Measurements from ENCODE around the gene NFYC. TPM values are rescaled to one million over a fixed set of nuclear protein-coding genes. Genes with fewer than 3 reads are reported as not detected.

NFYC gene
- total RNA-seq, 1 donor from 2014 or later = 67.2 TPM

- H3K4me3 Mint-ChIP-seq = no peak overlapping the region
- DNase-seq (ENCODE audit: low read depth, low spot score) = no peak
- no peaks in the 10 kb centered on the region for H3K9me3 Mint-ChIP-seq
- H3K27me3 Mint-ChIP-seq (ENCODE audit: low read depth) = no peaks in the 10 kb centered on the region
- TF ChIP-seq, protein P1, sequence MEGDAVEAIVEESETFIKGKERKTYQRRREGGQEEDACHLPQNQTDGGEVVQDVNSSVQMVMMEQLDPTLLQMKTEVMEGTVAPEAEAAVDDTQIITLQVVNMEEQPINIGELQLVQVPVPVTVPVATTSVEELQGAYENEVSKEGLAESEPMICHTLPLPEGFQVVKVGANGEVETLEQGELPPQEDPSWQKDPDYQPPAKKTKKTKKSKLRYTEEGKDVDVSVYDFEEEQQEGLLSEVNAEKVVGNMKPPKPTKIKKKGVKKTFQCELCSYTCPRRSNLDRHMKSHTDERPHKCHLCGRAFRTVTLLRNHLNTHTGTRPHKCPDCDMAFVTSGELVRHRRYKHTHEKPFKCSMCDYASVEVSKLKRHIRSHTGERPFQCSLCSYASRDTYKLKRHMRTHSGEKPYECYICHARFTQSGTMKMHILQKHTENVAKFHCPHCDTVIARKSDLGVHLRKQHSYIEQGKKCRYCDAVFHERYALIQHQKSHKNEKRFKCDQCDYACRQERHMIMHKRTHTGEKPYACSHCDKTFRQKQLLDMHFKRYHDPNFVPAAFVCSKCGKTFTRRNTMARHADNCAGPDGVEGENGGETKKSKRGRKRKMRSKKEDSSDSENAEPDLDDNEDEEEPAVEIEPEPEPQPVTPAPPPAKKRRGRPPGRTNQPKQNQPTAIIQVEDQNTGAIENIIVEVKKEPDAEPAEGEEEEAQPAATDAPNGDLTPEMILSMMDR (conservative IDR thresholded peaks at IDR 0.05) = no peak
- peaks cover 38% of the 10 kb centered on the region for H3K4me1 Mint-ChIP-seq
- H3K36me3 Mint-ChIP-seq (ENCODE audit: low read depth) = no peaks in the 10 kb centered on the region
- H3K27ac Mint-ChIP-seq (ENCODE audit: unreplicated experiment) = no peak overlapping the region
These were observed 41.9 kb upstream of the NFYC start for GRCh38 chr1:40649592-40649930.

DNA sequence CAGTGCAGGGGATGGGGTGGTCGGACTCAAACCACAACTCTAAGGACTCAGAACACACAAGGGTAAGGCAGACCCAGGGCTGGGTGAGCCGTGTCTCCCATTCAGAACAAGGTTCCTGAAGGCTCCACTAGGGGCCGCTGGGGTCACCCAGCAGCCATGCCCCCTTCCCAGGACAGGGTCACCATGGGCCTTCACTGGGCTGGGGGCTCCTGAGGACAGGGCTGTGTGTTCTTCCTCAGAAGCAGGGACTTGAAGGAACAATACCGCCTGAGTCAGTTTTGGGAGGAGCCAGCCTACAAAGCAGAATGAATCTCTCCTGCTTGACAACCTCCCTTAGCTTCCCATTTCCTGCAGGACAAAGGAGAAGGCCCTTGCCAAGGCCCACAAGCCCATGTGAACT is 41.4 kb upstream of the NFYC start:
- H3K36me3 Mint-ChIP-seq (ENCODE audit: low read depth) = no peaks in the 10 kb centered on the region
- no peaks in the 10 kb centered on the region for H3K9me3 Mint-ChIP-seq
- no peak for DNase-seq (ENCODE audit: low read depth, low spot score)
- H3K4me3 Mint-ChIP-seq = no peak overlapping the region
- no peaks in the 10 kb centered on the region for H3K27me3 Mint-ChIP-seq (ENCODE audit: low read depth)
- H3K4me1 Mint-ChIP-seq = peaks cover 37% of the 10 kb centered on the region
- TF ChIP-seq, protein P1 (conservative IDR thresholded peaks at IDR 0.05) = peak; percentile 46
- no peak overlapping the region for H3K27ac Mint-ChIP-seq (ENCODE audit: unreplicated experiment)

DNA sequence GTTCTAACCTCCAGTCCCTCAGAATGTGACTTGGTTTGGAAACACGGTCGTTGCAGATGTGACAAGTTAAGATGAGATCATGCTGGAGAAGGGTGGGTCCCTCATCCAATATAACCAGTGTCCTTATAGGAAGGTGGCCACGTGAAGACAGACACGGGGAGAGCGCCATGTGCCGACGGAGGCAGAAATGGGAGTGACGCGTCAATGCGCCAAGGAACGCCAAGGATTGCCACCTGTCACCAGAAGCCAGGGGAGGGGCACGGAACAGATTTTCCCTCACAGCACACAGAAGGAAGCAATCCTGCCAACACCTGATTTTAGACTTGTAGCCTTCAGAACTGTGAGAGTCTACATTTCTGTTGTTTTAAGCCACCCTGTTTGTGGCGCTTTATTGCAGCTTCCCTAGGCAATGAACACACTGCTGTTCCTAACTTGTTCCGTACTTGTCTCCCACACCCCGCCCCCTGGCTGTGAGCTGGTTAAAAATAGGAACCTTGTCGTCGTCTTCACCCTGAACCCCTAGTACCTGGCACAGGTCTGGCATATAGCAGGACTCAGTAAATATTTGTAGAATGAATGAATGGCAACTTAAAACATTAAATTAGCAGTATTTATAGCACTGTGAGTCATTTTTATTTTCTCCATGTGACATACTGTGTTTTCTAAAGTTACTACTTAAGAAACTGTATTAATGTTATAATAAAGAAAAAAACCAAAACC is 40.2 kb upstream of the NFYC start:
- H3K36me3 Mint-ChIP-seq (ENCODE audit: low read depth) = no peaks in the 10 kb centered on the region
- peaks cover 24% of the 10 kb centered on the region for H3K4me1 Mint-ChIP-seq
- no peak overlapping the region for H3K27ac Mint-ChIP-seq (ENCODE audit: unreplicated experiment)
- TF ChIP-seq, protein P1 (conservative IDR thresholded peaks at IDR 0.05) = no peak
- H3K27me3 Mint-ChIP-seq (ENCODE audit: low read depth) = no peaks in the 10 kb centered on the region
- no peak for DNase-seq (ENCODE audit: low read depth, low spot score)
- no peaks in the 10 kb centered on the region for H3K9me3 Mint-ChIP-seq
- no peak overlapping the region for H3K4me3 Mint-ChIP-seq

DNA sequence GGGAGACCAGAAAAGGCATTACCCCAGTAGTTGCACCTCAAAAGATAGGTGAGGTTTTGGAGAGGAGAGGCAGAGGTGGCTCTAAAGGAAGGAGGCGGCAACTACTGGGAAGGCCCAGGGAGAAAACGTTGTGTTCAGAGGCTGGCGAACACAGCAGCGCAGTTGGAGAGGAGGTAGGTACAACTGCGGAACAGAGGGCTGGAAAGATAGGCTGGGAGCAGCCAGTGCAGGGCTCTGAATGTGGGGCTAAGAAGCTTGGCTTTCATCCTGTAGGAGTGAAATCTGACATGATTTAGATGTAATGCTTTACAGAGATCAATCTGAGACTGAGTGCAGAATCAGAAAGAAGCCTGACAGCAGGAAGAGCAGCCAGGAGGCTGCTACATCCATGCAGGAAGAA is 39.0 kb upstream of the NFYC start:
- Mint-ChIP-seq H3K27ac (ENCODE audit: unreplicated experiment) (no peak overlapping the region), H3K9me3 (no peaks in the 10 kb centered on the region), H3K4me1 (peaks cover 28% of the 10 kb centered on the region), H3K4me3 (no peak overlapping the region), H3K27me3 (ENCODE audit: low read depth) (no peaks in the 10 kb centered on the region), H3K36me3 (ENCODE audit: low read depth) (no peaks in the 10 kb centered on the region)
- no peak for DNase-seq (ENCODE audit: low read depth, low spot score)
- TF ChIP-seq, protein P1 (conservative IDR thresholded peaks at IDR 0.05) = no peak

DNA sequence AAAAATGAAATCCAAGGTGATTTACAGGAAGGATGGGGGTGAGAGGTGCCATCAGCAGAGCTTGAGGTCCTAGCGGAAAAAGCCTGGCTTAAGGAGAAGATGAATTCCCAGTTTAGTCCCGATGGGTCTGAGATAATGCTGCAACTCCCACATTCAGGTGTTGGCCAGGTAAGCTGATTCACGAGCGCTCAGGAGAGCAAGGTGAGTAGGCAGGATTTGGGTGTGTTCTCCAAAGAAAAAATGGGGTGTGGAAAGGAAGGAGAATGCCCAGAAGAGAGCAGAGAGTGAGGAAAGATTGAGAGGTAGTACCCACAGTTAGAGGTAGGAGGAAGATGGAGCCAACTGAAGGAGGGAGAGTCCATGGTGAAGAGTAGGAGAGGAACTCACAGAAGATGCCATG is 38.5 kb upstream of the NFYC start:
- H3K27ac Mint-ChIP-seq (ENCODE audit: unreplicated experiment) = no peak overlapping the region
- no peaks in the 10 kb centered on the region for H3K9me3 Mint-ChIP-seq

More for the DNA sequence above, 38.5 kb upstream of the NFYC start:
- Mint-ChIP-seq H3K36me3 (ENCODE audit: low read depth) (no peaks in the 10 kb centered on the region), H3K4me3 (no peak overlapping the region), H3K4me1 (peaks cover 24% of the 10 kb centered on the region), H3K27me3 (ENCODE audit: low read depth) (no peaks in the 10 kb centered on the region)
- DNase-seq (ENCODE audit: low read depth, low spot score) = no peak
- TF ChIP-seq, protein P1 (conservative IDR thresholded peaks at IDR 0.05) = no peak

Measured in neural crest cell (in vitro differentiated cells).